ENCODE results near the gene HPCAL4.

The HPCAL4 gene

DNA sequence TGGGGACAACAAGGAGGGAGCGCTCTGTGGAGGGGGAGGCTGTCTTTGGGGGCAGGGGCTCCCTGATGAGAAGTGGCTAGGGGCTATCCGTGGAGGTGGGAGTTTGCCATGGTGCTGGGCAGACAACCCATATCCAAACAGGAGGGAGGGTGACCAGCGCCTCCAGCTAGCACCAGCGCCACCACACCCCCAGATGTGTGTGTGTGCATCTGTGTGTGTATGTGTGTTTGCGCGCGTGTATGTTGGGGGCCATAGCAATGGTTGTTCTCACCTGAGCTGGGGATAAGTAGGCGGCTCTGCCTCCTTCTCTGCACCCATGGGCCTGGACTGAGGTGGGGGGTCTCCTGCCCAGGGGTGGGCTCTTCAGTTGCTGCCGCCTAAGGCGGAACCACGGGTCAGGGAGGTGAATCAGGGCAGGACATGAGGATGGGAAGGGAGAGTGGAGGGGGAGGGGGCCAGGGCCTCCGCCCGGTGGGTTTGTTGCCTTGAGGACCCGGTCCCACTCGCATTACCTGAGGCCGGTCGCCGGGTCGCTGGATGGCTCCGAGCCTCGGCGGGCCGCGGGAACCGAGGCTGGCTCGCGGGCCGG lies 345 bp downstream of the HPCAL4 start:
- DNase-seq: no peak
- H3K4me3 ChIP-seq (ENCODE audit: insufficient read depth, low read depth, low read length, poor library complexity, severe bottlenecking): peak overlapping the region; percentile 72
- no peaks in the 10 kb centered on the region for H3K27me3 ChIP-seq (replicated peaks; ENCODE audit: control insufficient read depth, insufficient read depth, low read length, poor library complexity, severe bottlenecking)
- H3K4me1 ChIP-seq (ENCODE audit: control insufficient read depth, insufficient read depth, low read length, poor library complexity, severe bottlenecking): peaks cover 32% of the 10 kb centered on the region
- no peaks in the 10 kb centered on the region for H3K9me3 ChIP-seq (ENCODE audit: control insufficient read depth, low read length)
- H3K36me3 ChIP-seq (ENCODE audit: control insufficient read depth, insufficient read depth, low read length): no peaks in the 10 kb centered on the region
- H3K27ac ChIP-seq (ENCODE audit: insufficient read depth, low read length, poor library complexity, severe bottlenecking): peak overlapping the region; percentile 76

- no peak overlapping the region for H3K27ac ChIP-seq (ENCODE audit: insufficient read depth, low read length, poor library complexity, severe bottlenecking)
- H3K36me3 ChIP-seq (ENCODE audit: control insufficient read depth, insufficient read depth, low read length): no peaks in the 10 kb centered on the region
- peaks cover 32% of the 10 kb centered on the region for H3K4me1 ChIP-seq (ENCODE audit: control insufficient read depth, insufficient read depth, low read length, poor library complexity, severe bottlenecking)
- DNase-seq: no peak
- no peaks in the 10 kb centered on the region for H3K27me3 ChIP-seq (replicated peaks; ENCODE audit: control insufficient read depth, insufficient read depth, low read length, poor library complexity, severe bottlenecking)
- peak overlapping the region; percentile 72 for H3K4me3 ChIP-seq (ENCODE audit: insufficient read depth, low read depth, low read length, poor library complexity, severe bottlenecking)
- H3K9me3 ChIP-seq (ENCODE audit: control insufficient read depth, low read length): no peaks in the 10 kb centered on the region
These were observed 1.0 kb downstream of the HPCAL4 start for GRCh38 chr1:39690225-39690624.

DNA sequence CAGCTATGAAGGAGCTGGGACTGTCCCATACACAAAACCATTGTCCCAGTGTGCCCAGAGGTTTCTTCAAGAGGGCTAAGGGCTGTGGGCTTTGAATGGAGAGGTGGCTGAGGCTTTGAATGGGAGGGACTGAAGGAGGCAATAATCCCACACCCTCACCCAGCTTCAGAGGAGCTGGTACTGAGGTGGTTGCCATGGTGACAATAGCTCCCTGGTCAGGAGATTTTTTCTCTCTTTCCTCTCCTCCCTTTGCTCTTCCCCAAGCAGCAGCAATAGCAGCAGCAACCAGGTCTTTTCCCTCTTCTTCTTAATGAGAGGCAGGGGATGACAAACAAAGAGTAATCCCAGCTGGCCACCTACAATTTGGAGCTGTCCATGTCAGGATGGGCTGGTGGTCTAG lies 1.6 kb downstream of the HPCAL4 start:
- Histone ChIP-seq H3K4me1 (ENCODE audit: control insufficient read depth, insufficient read depth, low read length, poor library complexity, severe bottlenecking) (peaks cover 35% of the 10 kb centered on the region), H3K27me3 (replicated peaks; ENCODE audit: control insufficient read depth, insufficient read depth, low read length, poor library complexity, severe bottlenecking) (no peaks in the 10 kb centered on the region), H3K4me3 (ENCODE audit: insufficient read depth, low read depth, low read length, poor library complexity, severe bottlenecking) (no peak overlapping the region), H3K27ac (ENCODE audit: insufficient read depth, low read length, poor library complexity, severe bottlenecking) (no peak overlapping the region), H3K36me3 (ENCODE audit: control insufficient read depth, insufficient read depth, low read length) (no peaks in the 10 kb centered on the region), H3K9me3 (ENCODE audit: control insufficient read depth, low read length) (no peaks in the 10 kb centered on the region)
- DNase-seq: no peak

DNA sequence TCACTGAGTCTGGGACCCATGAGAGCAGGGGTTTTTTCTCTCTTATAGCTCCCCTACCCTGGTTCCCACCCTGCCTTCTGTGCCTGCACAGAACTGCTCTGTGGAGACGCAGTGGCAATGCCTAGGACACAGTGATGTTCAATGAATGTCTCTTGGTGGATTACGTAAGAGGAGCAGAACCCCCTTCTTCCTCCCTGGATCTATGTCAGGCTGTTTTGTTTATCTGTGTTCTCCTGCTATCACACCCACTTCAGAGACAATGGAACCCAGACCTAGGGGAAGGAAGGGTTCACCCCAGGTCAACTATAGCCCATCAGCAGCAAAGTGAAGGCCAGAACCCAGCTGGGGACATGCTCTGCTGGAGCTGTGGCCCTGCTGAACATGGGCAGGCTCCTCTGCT lies 2.0 kb downstream of the HPCAL4 start:
- no peaks in the 10 kb centered on the region for H3K27me3 ChIP-seq (replicated peaks; ENCODE audit: control insufficient read depth, insufficient read depth, low read length, poor library complexity, severe bottlenecking)

DNA sequence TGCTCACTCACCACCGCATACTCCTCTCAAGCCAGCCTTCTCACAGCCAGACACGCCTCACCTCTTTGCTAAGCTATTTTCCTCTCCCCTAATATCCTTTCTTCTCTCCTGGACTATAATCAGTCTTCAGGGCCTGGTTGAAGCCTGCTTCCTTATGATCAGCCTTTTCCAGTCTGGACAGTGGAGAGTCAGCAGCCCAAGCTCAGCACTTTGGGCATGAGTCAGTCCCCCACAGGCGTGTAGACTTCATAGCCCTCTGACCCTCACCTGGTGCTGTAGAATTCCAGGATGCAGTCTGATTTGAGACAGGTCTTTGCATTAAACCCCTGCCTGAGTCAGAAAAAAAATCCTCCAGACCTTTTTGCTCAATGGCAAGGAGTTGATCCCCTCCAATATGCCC lies 2.5 kb downstream of the HPCAL4 start:
- H3K27ac ChIP-seq (ENCODE audit: insufficient read depth, low read length, poor library complexity, severe bottlenecking): no peak overlapping the region
- no peaks in the 10 kb centered on the region for H3K9me3 ChIP-seq (ENCODE audit: control insufficient read depth, low read length)
- no peaks in the 10 kb centered on the region for H3K36me3 ChIP-seq (ENCODE audit: control insufficient read depth, insufficient read depth, low read length)
- no peaks in the 10 kb centered on the region for H3K27me3 ChIP-seq (replicated peaks; ENCODE audit: control insufficient read depth, insufficient read depth, low read length, poor library complexity, severe bottlenecking)
- H3K4me3 ChIP-seq (ENCODE audit: insufficient read depth, low read depth, low read length, poor library complexity, severe bottlenecking): no peak overlapping the region
- peaks cover 41% of the 10 kb centered on the region for H3K4me1 ChIP-seq (ENCODE audit: control insufficient read depth, insufficient read depth, low read length, poor library complexity, severe bottlenecking)
- DNase-seq: no peak

More for the DNA sequence above, 2.0 kb downstream of the HPCAL4 start:
- no peak overlapping the region for H3K27ac ChIP-seq (ENCODE audit: insufficient read depth, low read length, poor library complexity, severe bottlenecking)
- H3K9me3 ChIP-seq (ENCODE audit: control insufficient read depth, low read length): no peaks in the 10 kb centered on the region
- H3K4me1 ChIP-seq (ENCODE audit: control insufficient read depth, insufficient read depth, low read length, poor library complexity, severe bottlenecking): peaks cover 39% of the 10 kb centered on the region
- no peak for DNase-seq
- H3K4me3 ChIP-seq (ENCODE audit: insufficient read depth, low read depth, low read length, poor library complexity, severe bottlenecking): no peak overlapping the region
- H3K36me3 ChIP-seq (ENCODE audit: control insufficient read depth, insufficient read depth, low read length): no peaks in the 10 kb centered on the region

GRCh38 chr1:39687243-39687642 lies 4.0 kb downstream of the HPCAL4 start:
- Histone ChIP-seq H3K4me3 (ENCODE audit: insufficient read depth, low read depth, low read length, poor library complexity, severe bottlenecking) (no peak overlapping the region), H3K36me3 (ENCODE audit: control insufficient read depth, insufficient read depth, low read length) (no peaks in the 10 kb centered on the region), H3K27ac (ENCODE audit: insufficient read depth, low read length, poor library complexity, severe bottlenecking) (no peak overlapping the region), H3K27me3 (replicated peaks; ENCODE audit: control insufficient read depth, insufficient read depth, low read length, poor library complexity, severe bottlenecking) (no peaks in the 10 kb centered on the region), H3K9me3 (ENCODE audit: control insufficient read depth, low read length) (no peaks in the 10 kb centered on the region), H3K4me1 (ENCODE audit: control insufficient read depth, insufficient read depth, low read length, poor library complexity, severe bottlenecking) (peaks cover 33% of the 10 kb centered on the region)
- no peak for DNase-seq

- H3K4me3 ChIP-seq (ENCODE audit: insufficient read depth, low read depth, low read length, poor library complexity, severe bottlenecking): no peak overlapping the region
- no peaks in the 10 kb centered on the region for H3K9me3 ChIP-seq (ENCODE audit: control insufficient read depth, low read length)
- H3K4me1 ChIP-seq (ENCODE audit: control insufficient read depth, insufficient read depth, low read length, poor library complexity, severe bottlenecking): peaks cover 20% of the 10 kb centered on the region
- DNase-seq: no peak
- H3K27ac ChIP-seq (ENCODE audit: insufficient read depth, low read length, poor library complexity, severe bottlenecking): no peak overlapping the region
- no peaks in the 10 kb centered on the region for H3K27me3 ChIP-seq (replicated peaks; ENCODE audit: control insufficient read depth, insufficient read depth, low read length, poor library complexity, severe bottlenecking)
- no peaks in the 10 kb centered on the region for H3K36me3 ChIP-seq (ENCODE audit: control insufficient read depth, insufficient read depth, low read length)
These were observed 6.2 kb downstream of the HPCAL4 start for GRCh38 chr1:39685071-39685470.

GRCh38 chr1:39684313-39684664 lies 6.9 kb downstream of the HPCAL4 start:
- Histone ChIP-seq H3K27me3 (replicated peaks; ENCODE audit: control insufficient read depth, insufficient read depth, low read length, poor library complexity, severe bottlenecking) (no peaks in the 10 kb centered on the region), H3K27ac (ENCODE audit: insufficient read depth, low read length, poor library complexity, severe bottlenecking) (no peak overlapping the region), H3K9me3 (ENCODE audit: control insufficient read depth, low read length) (no peaks in the 10 kb centered on the region), H3K4me1 (ENCODE audit: control insufficient read depth, insufficient read depth, low read length, poor library complexity, severe bottlenecking) (peaks cover 16% of the 10 kb centered on the region), H3K36me3 (ENCODE audit: control insufficient read depth, insufficient read depth, low read length) (peaks cover 8% of the 10 kb centered on the region), H3K4me3 (ENCODE audit: insufficient read depth, low read depth, low read length, poor library complexity, severe bottlenecking) (no peak overlapping the region)
- no peak for DNase-seq

- DNase-seq: peak in 2 of 3 donors; percentile 39 to 41
- no peaks in the 10 kb centered on the region for H3K9me3 ChIP-seq (ENCODE audit: control insufficient read depth, low read length)
- peaks cover 8% of the 10 kb centered on the region for H3K36me3 ChIP-seq (ENCODE audit: control insufficient read depth, insufficient read depth, low read length)
- H3K4me3 ChIP-seq (ENCODE audit: insufficient read depth, low read depth, low read length, poor library complexity, severe bottlenecking): no peak overlapping the region
- H3K27ac ChIP-seq (ENCODE audit: insufficient read depth, low read length, poor library complexity, severe bottlenecking): peak overlapping the region; percentile 39
- H3K4me1 ChIP-seq (ENCODE audit: control insufficient read depth, insufficient read depth, low read length, poor library complexity, severe bottlenecking): peaks cover 16% of the 10 kb centered on the region
- no peaks in the 10 kb centered on the region for H3K27me3 ChIP-seq (replicated peaks; ENCODE audit: control insufficient read depth, insufficient read depth, low read length, poor library complexity, severe bottlenecking)
These were observed 7.5 kb downstream of the HPCAL4 start for GRCh38 chr1:39683591-39684312.

DNA sequence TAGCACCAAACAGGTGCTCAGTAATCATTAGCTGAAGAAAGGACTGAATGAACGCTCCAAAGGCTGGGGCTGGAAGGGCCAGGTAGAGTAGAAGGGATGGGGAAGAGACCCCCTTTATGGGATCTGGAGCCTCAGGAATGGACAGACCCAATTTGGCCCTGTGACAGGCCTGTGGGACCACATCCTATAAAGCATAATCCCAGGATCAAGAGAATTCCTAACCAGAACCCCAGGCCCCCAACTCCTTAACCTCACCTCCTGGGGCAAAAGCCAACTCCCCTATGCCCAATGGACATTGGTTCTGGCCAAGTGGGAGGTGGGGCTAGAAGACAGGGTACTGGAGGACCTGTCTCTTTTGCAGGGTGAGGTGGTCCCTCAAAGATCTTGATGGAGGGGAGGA lies 9.2 kb downstream of the HPCAL4 start:
- H3K4me3 ChIP-seq (ENCODE audit: insufficient read depth, low read depth, low read length, poor library complexity, severe bottlenecking): no peak overlapping the region

More for the DNA sequence above, 9.2 kb downstream of the HPCAL4 start:
- Histone ChIP-seq H3K27ac (ENCODE audit: insufficient read depth, low read length, poor library complexity, severe bottlenecking) (no peak overlapping the region), H3K9me3 (ENCODE audit: control insufficient read depth, low read length) (no peaks in the 10 kb centered on the region), H3K27me3 (replicated peaks; ENCODE audit: control insufficient read depth, insufficient read depth, low read length, poor library complexity, severe bottlenecking) (no peaks in the 10 kb centered on the region), H3K36me3 (ENCODE audit: control insufficient read depth, insufficient read depth, low read length) (peaks cover 8% of the 10 kb centered on the region), H3K4me1 (ENCODE audit: control insufficient read depth, insufficient read depth, low read length, poor library complexity, severe bottlenecking) (peaks cover 16% of the 10 kb centered on the region)
- DNase-seq: no peak
